Measurements from ENCODE around the gene PCBP3.

The PCBP3 gene

DNA sequence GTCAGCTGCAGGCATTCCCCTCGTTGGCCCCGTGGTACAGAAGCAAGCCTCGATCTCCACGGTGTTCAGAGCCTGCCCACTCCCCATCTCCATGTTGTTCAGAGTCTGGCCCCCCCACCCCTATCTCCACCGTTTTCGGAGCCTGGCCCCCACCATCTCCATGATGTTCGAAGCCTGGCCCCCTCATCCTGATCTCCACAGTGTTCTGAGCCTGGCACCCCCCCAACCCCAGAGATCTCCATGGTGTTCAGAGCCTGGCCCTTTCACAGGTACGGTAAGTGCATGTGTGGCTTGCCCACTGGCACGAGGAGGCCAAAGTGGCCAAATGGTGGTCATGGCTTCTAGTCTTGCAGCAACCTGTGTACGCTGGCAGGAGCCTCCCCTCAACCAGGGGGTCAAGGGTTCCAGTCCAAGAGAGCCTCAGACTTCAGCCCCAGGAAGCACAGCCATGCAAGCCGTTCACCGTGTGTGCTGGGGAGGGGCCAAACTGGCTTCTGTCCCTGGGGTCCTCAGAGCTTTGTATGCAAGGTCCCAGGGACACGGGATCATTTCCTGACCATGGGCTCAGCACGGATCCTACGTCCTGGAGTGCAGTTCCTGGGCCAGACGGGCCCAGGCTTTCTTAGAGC, 13.3 kb upstream of the PCBP3 start:
- H3K4me2 ChIP-seq (ENCODE audit: low read length): no peak overlapping the region
- H3K4me3 ChIP-seq (ENCODE audit: low read length): no peak overlapping the region
- H3K9me3 ChIP-seq (replicated peaks; ENCODE audit: low read length): no peaks in the 10 kb centered on the region
- no peak overlapping the region for H3K9ac ChIP-seq (ENCODE audit: low read depth, low read length)
- no peaks in the 10 kb centered on the region for H3K4me1 ChIP-seq (ENCODE audit: control insufficient read depth, insufficient read depth, low read length)
- H3K27me3 ChIP-seq (ENCODE audit: control insufficient read depth, insufficient read depth, low read length): peaks cover 32% of the 10 kb centered on the region
- no peaks in the 10 kb centered on the region for H3K36me3 ChIP-seq (ENCODE audit: insufficient read depth, low read length)

GRCh38 chr21:45630876-45631275, 12.6 kb upstream of the PCBP3 start:
- Histone ChIP-seq H3K9ac (ENCODE audit: low read depth, low read length) (no peak overlapping the region), H3K36me3 (ENCODE audit: insufficient read depth, low read length) (no peaks in the 10 kb centered on the region), H3K4me2 (ENCODE audit: low read length) (no peak overlapping the region), H3K9me3 (replicated peaks; ENCODE audit: low read length) (no peaks in the 10 kb centered on the region), H3K4me1 (ENCODE audit: control insufficient read depth, insufficient read depth, low read length) (no peaks in the 10 kb centered on the region), H3K27me3 (ENCODE audit: control insufficient read depth, insufficient read depth, low read length) (peaks cover 31% of the 10 kb centered on the region), H3K4me3 (ENCODE audit: low read length) (no peak overlapping the region)

DNA sequence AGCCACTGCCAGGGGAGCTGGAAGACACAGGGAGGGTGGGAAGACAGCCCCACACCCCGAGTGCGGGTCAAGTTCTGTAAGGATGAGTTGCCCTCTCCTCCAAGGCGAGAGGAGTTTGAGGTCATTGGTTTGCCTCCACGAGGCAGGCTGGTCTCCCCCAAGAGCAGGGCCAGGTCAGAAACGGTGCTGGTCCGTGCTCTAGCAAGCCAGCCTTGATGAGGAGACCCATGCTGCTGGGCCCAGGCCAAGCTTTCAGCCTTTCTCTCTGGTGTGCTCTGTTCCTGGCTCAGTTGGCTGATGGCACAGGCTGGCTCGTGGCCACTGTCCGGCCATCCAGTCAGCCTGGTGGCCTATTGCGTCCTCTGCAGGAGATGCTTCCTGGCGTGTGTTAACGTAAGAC, 12.0 kb upstream of the PCBP3 start:
- Histone ChIP-seq H3K4me1 (ENCODE audit: control insufficient read depth, insufficient read depth, low read length) (no peaks in the 10 kb centered on the region), H3K27me3 (ENCODE audit: control insufficient read depth, insufficient read depth, low read length) (peaks cover 31% of the 10 kb centered on the region), H3K9me3 (replicated peaks; ENCODE audit: low read length) (no peaks in the 10 kb centered on the region), H3K4me3 (ENCODE audit: low read length) (no peak overlapping the region), H3K36me3 (ENCODE audit: insufficient read depth, low read length) (no peaks in the 10 kb centered on the region), H3K9ac (ENCODE audit: low read depth, low read length) (no peak overlapping the region), H3K4me2 (ENCODE audit: low read length) (no peak overlapping the region)

- Histone ChIP-seq H3K27me3 (ENCODE audit: control insufficient read depth, insufficient read depth, low read length) (peaks cover 33% of the 10 kb centered on the region), H3K4me3 (ENCODE audit: low read length) (no peak overlapping the region)
These were observed 11.4 kb upstream of the PCBP3 start for GRCh38 chr21:45632160-45632559.

GRCh38 chr21:45632637-45633251, 10.8 kb upstream of the PCBP3 start:
- no peak overlapping the region for H3K4me2 ChIP-seq (ENCODE audit: low read length)
- H3K9ac ChIP-seq (ENCODE audit: low read depth, low read length): no peak overlapping the region
- no peak overlapping the region for H3K4me3 ChIP-seq (ENCODE audit: low read length)
- no peaks in the 10 kb centered on the region for H3K36me3 ChIP-seq (ENCODE audit: insufficient read depth, low read length)
- no peaks in the 10 kb centered on the region for H3K9me3 ChIP-seq (replicated peaks; ENCODE audit: low read length)
- H3K4me1 ChIP-seq (ENCODE audit: control insufficient read depth, insufficient read depth, low read length): no peaks in the 10 kb centered on the region
- H3K27me3 ChIP-seq (ENCODE audit: control insufficient read depth, insufficient read depth, low read length): peaks cover 34% of the 10 kb centered on the region

More at GRCh38 chr21:45632160-45632559, 11.4 kb upstream of the PCBP3 start:
- Histone ChIP-seq H3K9me3 (replicated peaks; ENCODE audit: low read length) (no peaks in the 10 kb centered on the region), H3K36me3 (ENCODE audit: insufficient read depth, low read length) (no peaks in the 10 kb centered on the region), H3K4me2 (ENCODE audit: low read length) (no peak overlapping the region), H3K4me1 (ENCODE audit: control insufficient read depth, insufficient read depth, low read length) (no peaks in the 10 kb centered on the region), H3K9ac (ENCODE audit: low read depth, low read length) (no peak overlapping the region)

GRCh38 chr21:45634511-45635183, 8.9 kb upstream of the PCBP3 start:
- no peak overlapping the region for H3K4me2 ChIP-seq (ENCODE audit: low read length)
- H3K9ac ChIP-seq (ENCODE audit: low read depth, low read length): no peak overlapping the region
- no peak overlapping the region for H3K4me3 ChIP-seq (ENCODE audit: low read length)
- peaks cover 3% of the 10 kb centered on the region for H3K4me1 ChIP-seq (ENCODE audit: control insufficient read depth, insufficient read depth, low read length)
- H3K27me3 ChIP-seq (ENCODE audit: control insufficient read depth, insufficient read depth, low read length): peaks cover 40% of the 10 kb centered on the region
- H3K9me3 ChIP-seq (replicated peaks; ENCODE audit: low read length): no peaks in the 10 kb centered on the region
- no peaks in the 10 kb centered on the region for H3K36me3 ChIP-seq (ENCODE audit: insufficient read depth, low read length)

DNA sequence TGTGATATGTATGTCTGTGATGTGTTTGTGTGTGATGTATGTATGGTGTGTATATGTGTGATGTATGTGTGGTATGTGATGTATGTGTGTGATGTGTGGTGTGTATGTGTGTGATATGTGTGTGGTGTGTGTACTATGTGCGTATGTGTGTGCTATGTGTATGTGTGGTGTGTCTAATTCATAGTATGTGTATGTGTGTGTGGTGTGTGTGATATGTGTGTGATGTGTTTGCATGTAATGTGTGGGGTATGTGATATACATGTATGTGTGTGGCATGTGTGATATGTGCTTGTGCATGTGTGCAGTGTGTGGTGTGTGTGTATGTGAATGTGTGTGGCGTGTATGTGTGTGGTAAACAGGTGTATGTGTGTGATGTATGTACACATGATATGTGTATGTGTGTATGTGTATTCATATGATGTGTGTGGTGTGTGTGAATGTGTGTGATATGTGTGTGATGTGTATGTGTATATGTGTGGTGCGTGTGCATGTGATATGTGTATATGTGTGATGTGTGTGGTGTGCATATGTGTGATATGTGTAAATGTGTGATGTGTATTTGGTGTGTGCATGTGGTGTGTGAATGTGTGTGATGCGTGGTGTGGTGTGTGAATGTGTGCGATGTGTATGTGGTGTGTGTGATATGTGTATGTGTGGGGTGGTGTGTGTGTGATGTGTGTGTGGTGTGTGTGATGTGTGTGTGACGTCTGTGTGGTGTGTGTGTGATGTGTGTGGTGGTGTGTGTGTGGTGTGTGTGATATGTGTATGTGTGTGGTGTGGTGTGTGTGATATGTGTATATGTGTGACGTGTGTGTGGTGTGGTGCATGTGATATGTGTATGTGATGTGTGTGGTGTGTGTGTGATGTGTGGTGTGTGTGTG, 8.0 kb upstream of the PCBP3 start:
- Histone ChIP-seq H3K4me3 (ENCODE audit: low read length) (no peak overlapping the region), H3K9me3 (replicated peaks; ENCODE audit: low read length) (no peaks in the 10 kb centered on the region), H3K4me1 (ENCODE audit: control insufficient read depth, insufficient read depth, low read length) (peaks cover 3% of the 10 kb centered on the region), H3K36me3 (ENCODE audit: insufficient read depth, low read length) (no peaks in the 10 kb centered on the region), H3K9ac (ENCODE audit: low read depth, low read length) (no peak overlapping the region), H3K4me2 (ENCODE audit: low read length) (no peak overlapping the region), H3K27me3 (ENCODE audit: control insufficient read depth, insufficient read depth, low read length) (peaks cover 40% of the 10 kb centered on the region)

DNA sequence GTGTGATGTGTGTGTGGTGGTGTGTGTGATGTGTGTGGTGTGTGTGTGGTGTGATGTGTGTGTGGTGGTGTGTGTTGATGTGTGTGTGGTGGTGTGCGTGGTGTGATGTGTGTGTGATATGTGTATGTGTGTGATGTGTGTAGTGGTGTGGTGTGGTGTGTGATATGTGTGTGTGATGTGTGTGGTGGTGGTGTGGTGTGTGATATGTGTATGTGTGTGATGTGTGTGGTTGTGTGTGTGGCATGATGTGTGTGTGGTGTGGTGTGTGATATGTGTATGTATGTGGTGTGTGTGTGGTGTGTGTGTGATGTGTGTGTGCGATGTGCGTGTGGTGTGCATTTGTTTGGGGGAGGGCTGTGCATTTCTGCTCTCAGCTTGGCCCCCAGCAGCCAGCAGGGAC, 7.1 kb upstream of the PCBP3 start:
- Histone ChIP-seq H3K4me1 (ENCODE audit: control insufficient read depth, insufficient read depth, low read length) (peaks cover 7% of the 10 kb centered on the region), H3K36me3 (ENCODE audit: insufficient read depth, low read length) (no peaks in the 10 kb centered on the region), H3K9me3 (replicated peaks; ENCODE audit: low read length) (no peaks in the 10 kb centered on the region), H3K27me3 (ENCODE audit: control insufficient read depth, insufficient read depth, low read length) (peaks cover 41% of the 10 kb centered on the region), H3K9ac (ENCODE audit: low read depth, low read length) (no peak overlapping the region), H3K4me3 (ENCODE audit: low read length) (no peak overlapping the region), H3K4me2 (ENCODE audit: low read length) (no peak overlapping the region)

- Histone ChIP-seq H3K27me3 (ENCODE audit: control insufficient read depth, insufficient read depth, low read length) (peaks cover 40% of the 10 kb centered on the region), H3K4me3 (ENCODE audit: low read length) (no peak overlapping the region), H3K36me3 (ENCODE audit: insufficient read depth, low read length) (no peaks in the 10 kb centered on the region), H3K4me1 (ENCODE audit: control insufficient read depth, insufficient read depth, low read length) (peaks cover 7% of the 10 kb centered on the region), H3K4me2 (ENCODE audit: low read length) (no peak overlapping the region), H3K9me3 (replicated peaks; ENCODE audit: low read length) (no peaks in the 10 kb centered on the region), H3K9ac (ENCODE audit: low read depth, low read length) (no peak overlapping the region)
These were observed 6.4 kb upstream of the PCBP3 start for GRCh38 chr21:45636951-45637646.

GRCh38 chr21:45637883-45638282, 5.6 kb upstream of the PCBP3 start:
- Histone ChIP-seq H3K9ac (ENCODE audit: low read depth, low read length) (no peak overlapping the region), H3K4me2 (ENCODE audit: low read length) (no peak overlapping the region), H3K36me3 (ENCODE audit: insufficient read depth, low read length) (no peaks in the 10 kb centered on the region), H3K4me3 (ENCODE audit: low read length) (no peak overlapping the region), H3K9me3 (replicated peaks; ENCODE audit: low read length) (no peaks in the 10 kb centered on the region), H3K27me3 (ENCODE audit: control insufficient read depth, insufficient read depth, low read length) (peaks cover 36% of the 10 kb centered on the region), H3K4me1 (ENCODE audit: control insufficient read depth, insufficient read depth, low read length) (peaks cover 7% of the 10 kb centered on the region)

DNA sequence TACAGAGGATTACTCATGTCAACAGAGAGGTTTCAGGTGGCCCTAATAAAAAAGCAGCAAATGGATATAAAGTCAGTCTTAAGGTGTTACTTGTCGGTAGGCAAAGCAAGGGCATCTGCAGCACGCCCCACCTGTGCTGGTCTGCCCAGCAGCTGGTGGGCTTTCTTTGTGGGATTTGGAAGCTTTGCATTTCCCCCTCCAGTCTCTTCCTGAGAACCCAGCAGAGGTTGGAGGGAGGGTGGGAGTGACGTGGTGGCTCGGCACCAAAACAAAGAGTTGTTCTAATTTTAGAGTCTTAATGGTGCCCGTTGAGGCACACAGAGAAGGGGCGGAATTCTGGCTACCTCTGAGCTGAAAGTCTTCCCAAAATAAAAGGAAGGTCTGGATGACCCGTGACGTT, 4.8 kb upstream of the PCBP3 start:
- H3K4me2 ChIP-seq (ENCODE audit: low read length): no peak overlapping the region
- no peak overlapping the region for H3K4me3 ChIP-seq (ENCODE audit: low read length)
- peaks cover 36% of the 10 kb centered on the region for H3K27me3 ChIP-seq (ENCODE audit: control insufficient read depth, insufficient read depth, low read length)
- no peaks in the 10 kb centered on the region for H3K9me3 ChIP-seq (replicated peaks; ENCODE audit: low read length)
- no peak overlapping the region for H3K9ac ChIP-seq (ENCODE audit: low read depth, low read length)
- H3K4me1 ChIP-seq (ENCODE audit: control insufficient read depth, insufficient read depth, low read length): peaks cover 7% of the 10 kb centered on the region
- H3K36me3 ChIP-seq (ENCODE audit: insufficient read depth, low read length): no peaks in the 10 kb centered on the region
